Testis (tissue), 3 donors: Measurements from ENCODE around the gene IGSF10. TPM values are rescaled to one million over a fixed set of nuclear protein-coding genes. Genes with fewer than 3 reads are reported as not detected.
A peak's percentile ranks its signal among the peaks of the same experiment; 100 is the strongest.

Source experiments
- DNase-seq: peaks from one replicate; pipeline ENCODE4 v3.0.0-alpha.2; 2019
- H3K27ac ChIP-seq, 2 donors: fragments of 200-600 bp; sonication (generic); one replicate each; pipeline ENCODE4 v1.5.1; 2019
- H3K27me3 ChIP-seq: fragments of 200-600 bp; sonication (generic); one replicate; pipeline ENCODE4 v1.5.1; 2019
- H3K36me3 ChIP-seq: fragments of 200-600 bp; sonication (generic); one replicate; pipeline ENCODE4 v1.5.1; 2017; ENCODE audit warnings: low read depth; ENCODE audit errors: missing control alignments
- H3K4me1 ChIP-seq: fragments of 200-600 bp; sonication (generic); one replicate; pipeline ENCODE4 v1.5.1; 2019
- H3K4me3 ChIP-seq, 2 donors: fragments of 200-600 bp; sonication (generic); one replicate each; pipeline ENCODE4 v1.5.1; 2017 to 2019
- H3K9me3 ChIP-seq: fragments of 200-600 bp; sonication (generic); one replicate; pipeline ENCODE4 v1.5.1; 2017
- POLR2A ChIP-seq: fragments of 450-650 bp; IDR thresholded peaks from one replicate; pipeline ENCODE4 v1.6.1; 2017; ENCODE audit warnings: antibody characterized with exemption, mild to moderate bottlenecking, moderate library complexity
- WGBS, 2 donors: methylation state at CpG; one replicate each; pipeline ENCODE4 v1.1.5; 2018; 5-methylcytosine and 5-hydroxymethylcytosine counted together
- intact Hi-C: fragments of 100-400 bp; cut with DNase I; formaldehyde crosslinking; loops from one replicate; pipeline ENCODE4 v1.15.1; 2023; ENCODE audit warnings: low total_unique reads
- polyA plus RNA-seq: library from polyadenylated mRNA; stranded (reverse); fragments of 350-450 nt; fragmentation: Illumina TruSeq; extraction: RNeasy Lipid Tissue Mini Kit (QIAGEN cat#74804); gene quantifications from one replicate; pipeline ENCODE4 v1.2.3, GENCODE V29; 2014; ENCODE audit warnings: low read depth, low replicate concordance; ENCODE audit not compliant: insufficient read depth
- total RNA-seq, 2 donors: library from RNA; depleted of rRNA; stranded (reverse); fragments of >200 nt; gene quantifications; one replicate each; pipeline ENCODE4 v1.2.3, GENCODE V29; 2016
- TF ChIP-seq, protein P1 (sequence below), 3 experiments: fragments of 450-650 bp in 2 of 3; fragments of 200-600 bp in 1 of 3; sonication (generic) in 1 of 3; IDR thresholded peaks; one replicate each; pipeline ENCODE4 v1.5.1; 2016 to 2019; ENCODE audit warnings: antibody characterized with exemption in 3 of 3, mild to moderate bottlenecking in 2 of 3, moderate library complexity in 1 of 3

The IGSF10 gene
- total and polyA plus RNA-seq, 3 donors from 2014 or later, result 5.6 to 26.1 (median 12.3) TPM

DNA sequence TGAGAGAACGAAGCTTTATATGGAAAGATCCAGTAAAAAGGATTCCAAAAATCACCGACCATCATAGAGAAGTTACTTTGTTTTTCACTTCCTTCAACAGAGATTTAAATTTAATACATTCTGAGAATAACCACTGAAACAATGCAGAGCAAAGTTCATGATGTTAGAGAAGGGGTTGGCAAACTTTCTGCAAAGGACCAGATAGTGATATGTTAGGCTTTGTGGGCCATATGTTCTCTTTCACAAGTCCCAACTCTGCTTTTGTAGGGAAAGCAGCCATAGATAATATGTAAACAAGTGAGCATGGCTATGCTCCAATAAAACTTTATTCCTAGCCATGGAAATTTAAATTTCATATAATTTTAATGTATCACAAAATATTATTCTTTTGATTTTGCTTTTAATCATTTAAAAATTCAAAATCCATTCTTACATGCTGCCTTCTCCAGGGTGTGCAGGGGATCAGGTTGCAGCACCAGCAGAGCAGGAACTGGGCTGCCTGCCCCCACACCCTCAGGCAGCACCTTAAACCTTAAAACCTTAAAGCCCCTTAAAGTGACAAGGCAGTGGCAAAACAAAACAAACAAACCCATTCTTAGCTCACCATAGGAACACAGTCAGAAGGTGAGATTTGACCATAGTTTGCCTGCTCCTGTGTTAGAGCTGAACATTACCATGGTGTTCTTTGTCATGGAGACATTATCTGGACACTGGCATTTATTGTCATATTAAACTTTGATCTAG is 16.9 kb upstream of the IGSF10 start:
- Histone ChIP-seq H3K9me3 (no peaks in the 10 kb centered on the region), H3K27me3 (no peaks in the 10 kb centered on the region), H3K4me1 (no peaks in the 10 kb centered on the region), H3K27ac (no peak overlapping the region), H3K36me3 (no peaks in the 10 kb centered on the region), H3K4me3 (no peak overlapping the region)
- intact Hi-C loops, result no loop called here
- no peak for DNase-seq
- TF ChIP-seq, protein P1, sequence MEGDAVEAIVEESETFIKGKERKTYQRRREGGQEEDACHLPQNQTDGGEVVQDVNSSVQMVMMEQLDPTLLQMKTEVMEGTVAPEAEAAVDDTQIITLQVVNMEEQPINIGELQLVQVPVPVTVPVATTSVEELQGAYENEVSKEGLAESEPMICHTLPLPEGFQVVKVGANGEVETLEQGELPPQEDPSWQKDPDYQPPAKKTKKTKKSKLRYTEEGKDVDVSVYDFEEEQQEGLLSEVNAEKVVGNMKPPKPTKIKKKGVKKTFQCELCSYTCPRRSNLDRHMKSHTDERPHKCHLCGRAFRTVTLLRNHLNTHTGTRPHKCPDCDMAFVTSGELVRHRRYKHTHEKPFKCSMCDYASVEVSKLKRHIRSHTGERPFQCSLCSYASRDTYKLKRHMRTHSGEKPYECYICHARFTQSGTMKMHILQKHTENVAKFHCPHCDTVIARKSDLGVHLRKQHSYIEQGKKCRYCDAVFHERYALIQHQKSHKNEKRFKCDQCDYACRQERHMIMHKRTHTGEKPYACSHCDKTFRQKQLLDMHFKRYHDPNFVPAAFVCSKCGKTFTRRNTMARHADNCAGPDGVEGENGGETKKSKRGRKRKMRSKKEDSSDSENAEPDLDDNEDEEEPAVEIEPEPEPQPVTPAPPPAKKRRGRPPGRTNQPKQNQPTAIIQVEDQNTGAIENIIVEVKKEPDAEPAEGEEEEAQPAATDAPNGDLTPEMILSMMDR (IDR thresholded peaks at IDR 0.05), result no peak
- TF ChIP-seq POLR2A, result no peak
- 83 to 86% methylated on average over 2 of the region's 2 CpGs for WGBS, 2 donors

DNA sequence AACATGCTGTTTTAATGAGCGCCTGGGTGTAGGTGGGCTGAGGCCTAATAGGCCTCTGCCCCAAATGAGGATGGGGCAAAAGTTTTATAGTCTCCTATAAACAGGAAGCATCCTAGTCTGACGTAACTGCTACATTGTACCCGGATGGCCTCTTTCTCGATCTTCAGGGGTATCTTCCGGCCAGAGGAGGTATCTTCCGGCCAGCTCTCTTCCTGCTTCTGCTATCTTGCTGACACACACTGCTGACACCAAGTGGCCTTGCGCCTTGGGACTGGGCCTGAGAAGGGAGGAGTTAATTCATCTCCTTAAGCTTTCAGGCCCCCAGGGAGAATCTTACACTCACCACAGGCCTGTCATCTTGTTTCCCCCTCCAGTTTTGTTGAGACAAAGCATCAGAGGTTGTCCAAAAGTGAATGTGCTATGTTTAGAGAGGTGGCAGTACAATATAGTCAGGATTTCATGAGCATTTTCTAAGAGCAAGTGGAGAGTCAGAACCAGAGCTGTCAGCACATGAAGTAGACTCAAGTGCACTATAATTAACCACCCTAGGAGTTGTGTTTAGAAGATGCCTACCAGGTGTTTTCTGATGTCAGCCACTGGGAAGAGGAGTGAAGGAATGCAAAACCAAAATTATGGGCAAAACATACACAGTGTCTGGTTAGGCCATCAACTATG is 15.6 kb upstream of the IGSF10 start:
- Histone ChIP-seq H3K27me3 (no peaks in the 10 kb centered on the region), H3K4me1 (no peaks in the 10 kb centered on the region), H3K4me3 (no peak overlapping the region), H3K36me3 (no peaks in the 10 kb centered on the region), H3K27ac (no peak overlapping the region), H3K9me3 (no peaks in the 10 kb centered on the region)
- WGBS, 2 donors, result 93 to 95% methylated on average over 7 of the region's 7 CpGs
- DNase-seq, result no peak
- TF ChIP-seq, protein P1 (IDR thresholded peaks at IDR 0.05), result no peak
- intact Hi-C loops, result no loop called here

DNA sequence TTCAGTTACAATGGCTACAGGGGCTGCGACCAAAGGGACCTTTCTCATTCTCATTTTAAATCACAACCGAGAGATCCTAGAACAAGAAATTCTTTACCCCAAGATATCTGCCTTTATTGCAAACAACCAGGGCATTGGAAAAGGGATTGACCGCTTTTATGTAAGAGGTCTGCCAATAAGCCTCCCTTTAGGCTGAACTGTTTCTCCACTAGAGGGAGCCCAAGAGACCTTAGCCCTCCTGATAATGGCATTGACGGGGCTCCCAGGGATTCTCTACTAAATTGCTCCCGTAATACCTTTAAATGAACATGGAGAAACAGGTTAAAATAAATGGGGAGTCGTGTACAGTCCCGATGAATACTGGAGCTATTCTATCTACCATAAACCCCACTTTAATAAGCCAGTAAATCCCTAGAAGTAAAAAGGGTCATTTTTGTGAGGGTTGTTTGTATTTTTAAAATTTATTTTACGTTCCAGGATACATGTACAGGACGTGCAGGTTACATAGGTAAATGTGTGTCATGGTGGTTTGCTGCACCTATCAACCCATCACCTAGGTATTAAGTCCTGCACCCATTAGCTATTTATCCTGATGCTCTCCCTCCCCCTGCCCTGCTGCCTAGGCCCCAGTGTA is 7.5 kb upstream of the IGSF10 start:
- Histone ChIP-seq H3K4me3 (no peak overlapping the region), H3K36me3 (no peaks in the 10 kb centered on the region), H3K9me3 (no peaks in the 10 kb centered on the region), H3K4me1 (no peaks in the 10 kb centered on the region), H3K27me3 (no peaks in the 10 kb centered on the region), H3K27ac (no peak overlapping the region)
- 42 to 48% methylated on average over 9 of the region's 9 CpGs for WGBS, 2 donors
- TF ChIP-seq POLR2A, result no peak
- TF ChIP-seq, protein P1 (IDR thresholded peaks at IDR 0.05), result peak in 2 of 3 experiments; percentile 60 to 78
- DNase-seq, result peak; percentile 65
- intact Hi-C loops, result no loop called here

DNA sequence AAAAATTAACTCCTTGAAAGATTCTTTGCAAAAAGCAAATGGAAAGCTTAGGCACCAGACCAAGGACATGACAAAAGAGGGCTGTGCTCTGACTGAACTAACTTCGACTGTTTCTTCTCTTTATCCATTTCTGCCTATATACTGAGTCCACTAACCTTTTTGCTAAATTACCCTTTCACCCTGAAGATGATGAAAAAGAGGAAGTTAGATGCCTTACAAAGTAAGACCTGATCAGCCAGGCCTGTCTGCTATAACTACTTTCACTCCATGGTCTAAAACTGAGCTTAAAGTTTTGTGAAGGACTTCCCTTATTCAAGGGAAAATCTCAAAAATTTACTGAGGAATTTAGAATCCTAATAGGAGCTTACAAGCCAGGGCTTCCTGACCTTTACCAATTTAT is 6.2 kb upstream of the IGSF10 start:
- Histone ChIP-seq H3K4me3 (no peak overlapping the region), H3K27ac (no peak overlapping the region), H3K4me1 (no peaks in the 10 kb centered on the region), H3K36me3 (no peaks in the 10 kb centered on the region), H3K27me3 (no peaks in the 10 kb centered on the region), H3K9me3 (no peaks in the 10 kb centered on the region)
- TF ChIP-seq POLR2A, result no peak
- intact Hi-C loops, result no loop called here
- no peak for DNase-seq
- 86 to 88% methylated on average over 1 of the region's 1 CpG for WGBS, 2 donors

DNA sequence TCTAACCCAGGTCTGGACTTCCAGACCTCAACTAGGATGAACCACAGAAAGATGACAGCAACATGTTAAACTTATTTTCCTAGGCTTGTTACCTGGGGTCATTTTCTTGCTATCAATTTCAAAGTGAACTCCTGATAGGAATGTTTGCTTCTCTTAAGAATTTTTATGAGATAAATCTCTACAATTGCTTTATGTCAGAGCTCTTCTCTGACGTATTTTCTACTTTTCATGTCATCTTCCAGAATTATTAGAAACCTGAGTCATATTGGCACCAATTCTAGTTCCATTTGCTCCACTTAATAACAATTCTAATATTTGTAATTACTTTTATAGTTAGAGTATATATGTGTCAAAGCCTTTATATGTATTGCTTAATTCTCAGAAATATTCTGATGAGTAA is 2.1 kb upstream of the IGSF10 start:
- intact Hi-C loops, result no loop called here
- TF ChIP-seq POLR2A, result no peak
- TF ChIP-seq, protein P1 (IDR thresholded peaks at IDR 0.05), result no peak
- H3K27me3 ChIP-seq, result no peaks in the 10 kb centered on the region

More for the DNA sequence above, 2.1 kb upstream of the IGSF10 start:
- no peak for DNase-seq
- H3K36me3 ChIP-seq, result no peaks in the 10 kb centered on the region
- 90 to 94% methylated on average over 1 of the region's 1 CpG for WGBS, 2 donors
- no peak overlapping the region for H3K27ac ChIP-seq
- no peak overlapping the region for H3K4me3 ChIP-seq
- H3K9me3 ChIP-seq, result no peaks in the 10 kb centered on the region
- peaks cover 4% of the 10 kb centered on the region for H3K4me1 ChIP-seq
